ENCODE data around the gene SDF2.

GRCh38 chr17:28622186-28622585, 39.5 kb downstream of the SDF2 start:
- TF ChIP-seq CTCF (conservative IDR thresholded peaks at IDR 0.05; ENCODE audit: low read length) (no peak), EZH2phosphoT487 (IDR thresholded peaks at IDR 0.05; ENCODE audit: borderline replicate concordance) (no peak)

Measured in Loucy (cell line).